Fibroblast of villous mesenchyme (primary cell): ENCODE data around the gene SFTPA1. TPM values are rescaled to one million over a fixed set of nuclear protein-coding genes. Genes with fewer than 3 reads are reported as not detected.
"Not testable (repeated sequence)": the region's sequence is repeated elsewhere in the genome, so short reads cannot be mapped to it uniquely, and the experiment has no call there.

Experiments used
- DNase-seq: peaks from one replicate; pipeline ENCODE4 v3.0.0-alpha.2; 2010; ENCODE audit warnings: low read depth
- H3K4me3 ChIP-seq: 2 replicates; pipeline ENCODE4 v1.5.1; 2011; ENCODE audit warnings: low read depth, mild to moderate bottlenecking, low read length
- total RNA-seq: library from RNA; depleted of rRNA; stranded (reverse); fragments of >200 nt; gene quantifications from 2 replicates; pipeline ENCODE4 v1.2.3, GENCODE V29; 2012
- TF ChIP-seq, protein P1 (sequence below): IDR thresholded peaks from 2 replicates; pipeline ENCODE4 v1.5.1; 2012; ENCODE audit warnings: low read depth, mild to moderate bottlenecking, low read length; ENCODE audit not compliant: insufficient read depth

The SFTPA1 gene
- total RNA-seq, result not detected in 2 replicates

DNA sequence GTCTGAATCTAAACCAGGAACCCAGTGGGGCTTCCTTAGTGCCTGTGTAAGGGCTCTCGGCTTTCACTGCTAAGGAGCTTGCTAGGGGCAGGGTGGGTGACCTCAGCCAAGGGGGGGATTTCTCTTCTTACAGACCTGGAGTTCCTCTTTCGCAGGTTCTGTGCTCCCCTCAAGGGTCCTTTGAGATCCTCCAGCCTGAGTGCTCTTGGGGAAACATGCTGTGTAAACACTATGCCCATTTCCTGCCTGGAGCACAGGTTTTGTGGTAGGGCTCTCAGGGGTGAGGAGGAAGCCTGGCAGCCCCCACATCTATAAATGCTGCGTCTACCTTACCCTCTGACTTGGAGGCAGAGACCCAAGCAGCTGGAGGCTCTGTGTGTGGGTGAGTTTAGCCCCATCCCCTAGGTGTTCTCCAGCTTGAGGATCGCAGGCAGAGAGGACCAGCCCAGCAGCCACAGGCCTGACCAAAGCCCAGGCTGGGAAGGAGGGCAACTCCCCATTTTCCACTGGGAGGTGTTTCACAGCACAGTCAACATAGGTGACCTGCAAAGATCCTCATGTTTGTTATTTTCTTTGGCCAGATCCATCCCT, at the start of gene SFTPA1:
Gene SFTPA1, plus strand, starts transcription at position 339 of the 591 bp plus-strand sequence. CDS start 887 bp downstream, outside the sequence.
- TF ChIP-seq, protein P1, sequence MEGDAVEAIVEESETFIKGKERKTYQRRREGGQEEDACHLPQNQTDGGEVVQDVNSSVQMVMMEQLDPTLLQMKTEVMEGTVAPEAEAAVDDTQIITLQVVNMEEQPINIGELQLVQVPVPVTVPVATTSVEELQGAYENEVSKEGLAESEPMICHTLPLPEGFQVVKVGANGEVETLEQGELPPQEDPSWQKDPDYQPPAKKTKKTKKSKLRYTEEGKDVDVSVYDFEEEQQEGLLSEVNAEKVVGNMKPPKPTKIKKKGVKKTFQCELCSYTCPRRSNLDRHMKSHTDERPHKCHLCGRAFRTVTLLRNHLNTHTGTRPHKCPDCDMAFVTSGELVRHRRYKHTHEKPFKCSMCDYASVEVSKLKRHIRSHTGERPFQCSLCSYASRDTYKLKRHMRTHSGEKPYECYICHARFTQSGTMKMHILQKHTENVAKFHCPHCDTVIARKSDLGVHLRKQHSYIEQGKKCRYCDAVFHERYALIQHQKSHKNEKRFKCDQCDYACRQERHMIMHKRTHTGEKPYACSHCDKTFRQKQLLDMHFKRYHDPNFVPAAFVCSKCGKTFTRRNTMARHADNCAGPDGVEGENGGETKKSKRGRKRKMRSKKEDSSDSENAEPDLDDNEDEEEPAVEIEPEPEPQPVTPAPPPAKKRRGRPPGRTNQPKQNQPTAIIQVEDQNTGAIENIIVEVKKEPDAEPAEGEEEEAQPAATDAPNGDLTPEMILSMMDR, result no peak
- no peak for DNase-seq

DNA sequence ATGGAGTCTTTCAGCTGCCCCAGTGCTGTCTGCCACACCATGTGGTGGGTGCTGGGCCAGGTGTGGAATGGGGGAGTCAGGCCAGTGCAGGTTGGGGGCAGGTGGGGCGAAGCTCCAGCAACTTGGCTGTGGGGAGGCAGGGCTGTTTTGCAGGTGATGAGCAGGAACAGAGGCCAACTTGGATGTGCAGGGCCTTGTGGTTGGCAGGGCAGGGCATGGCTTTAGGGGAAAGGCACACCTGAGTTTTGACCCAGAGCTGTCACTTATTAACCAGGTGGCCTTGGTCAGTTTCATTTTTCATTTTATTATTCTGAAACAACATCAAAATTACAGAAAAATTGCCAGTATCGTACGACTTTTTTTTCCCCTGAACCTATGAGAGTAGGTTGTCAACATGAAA, 49.5 kb upstream of the SFTPA1 start:
- TF ChIP-seq, protein P1, result no peak
- DNase-seq, result no peak
- H3K4me3 ChIP-seq, result no peak overlapping the region

More for the DNA sequence above, at the start of gene SFTPA1:
- H3K4me3 ChIP-seq, result no peak within 1 kb of the TSS

DNA sequence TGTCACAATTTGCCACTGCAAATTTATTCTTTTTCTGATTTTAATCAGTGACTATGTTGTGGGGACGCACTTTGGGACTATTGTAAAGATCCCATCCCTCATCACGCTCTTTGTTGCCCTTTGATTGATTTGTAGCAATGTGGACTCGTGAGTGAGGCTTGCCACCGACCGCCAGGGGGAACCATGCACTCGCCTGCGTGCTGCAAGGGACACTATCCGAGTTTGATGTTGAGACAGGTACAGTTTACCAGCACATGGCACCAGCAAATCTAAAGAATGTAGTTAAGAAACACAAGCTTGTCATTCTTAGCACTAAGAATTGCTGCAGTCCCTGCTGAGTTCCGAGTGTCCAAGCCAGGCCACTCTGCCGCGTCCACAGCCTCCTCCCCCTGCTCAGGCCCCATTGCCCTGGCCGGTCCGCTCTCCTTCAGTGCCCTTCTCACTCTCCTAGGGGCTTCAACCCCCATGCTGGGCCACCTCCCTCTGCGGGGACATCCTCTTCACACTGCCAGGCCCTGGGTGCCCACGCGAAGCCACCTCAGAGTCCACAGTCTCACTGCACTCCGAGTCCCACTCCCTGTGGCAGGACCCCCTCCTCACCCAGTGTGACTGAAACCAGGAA, 48.5 kb upstream of the SFTPA1 start:
- DNase-seq, result peak; percentile 49
- H3K4me3 ChIP-seq, result no peak overlapping the region
- TF ChIP-seq, protein P1, result peak; percentile 92

DNA sequence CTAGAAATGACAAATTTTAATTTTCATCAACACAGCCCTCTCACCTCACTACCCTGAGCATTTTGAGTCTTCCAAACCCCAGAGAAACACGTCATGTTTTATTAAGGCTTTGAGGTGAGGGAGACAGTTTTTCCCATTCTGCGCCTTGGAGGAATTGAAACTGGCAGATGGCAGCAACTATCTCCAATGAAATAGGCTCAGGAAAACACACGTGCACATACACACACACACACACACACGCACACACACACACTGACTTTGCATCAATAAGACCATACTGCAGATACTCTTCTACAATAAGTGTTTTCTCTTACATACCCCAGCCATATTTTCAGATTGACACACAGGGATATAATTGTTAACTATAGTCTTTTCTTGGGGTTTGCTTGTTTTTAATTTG, 47.3 kb upstream of the SFTPA1 start:
- no peak overlapping the region for H3K4me3 ChIP-seq
- DNase-seq, result no peak
- TF ChIP-seq, protein P1, result no peak

DNA sequence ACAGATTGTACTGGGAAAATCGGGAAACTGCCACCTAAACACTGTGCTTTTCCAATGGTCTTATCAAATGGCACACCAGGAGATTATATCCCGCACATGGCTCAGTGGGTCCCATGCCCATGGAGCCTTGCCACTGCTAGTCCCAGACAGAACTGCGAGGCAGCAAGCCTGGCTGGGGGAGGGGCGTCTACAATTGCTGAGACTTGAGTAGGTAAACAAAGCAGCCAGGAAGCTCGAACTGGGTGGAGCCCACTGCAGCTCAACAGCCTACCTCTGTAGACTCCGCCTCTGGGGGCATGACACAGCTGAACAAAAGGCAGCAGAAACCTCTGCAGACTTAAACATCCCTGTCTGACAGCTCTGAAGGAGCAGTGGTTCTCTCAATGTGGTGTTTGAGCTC, 40.1 kb upstream of the SFTPA1 start:
- not testable (repeated sequence) for H3K4me3 ChIP-seq, DNase-seq

DNA sequence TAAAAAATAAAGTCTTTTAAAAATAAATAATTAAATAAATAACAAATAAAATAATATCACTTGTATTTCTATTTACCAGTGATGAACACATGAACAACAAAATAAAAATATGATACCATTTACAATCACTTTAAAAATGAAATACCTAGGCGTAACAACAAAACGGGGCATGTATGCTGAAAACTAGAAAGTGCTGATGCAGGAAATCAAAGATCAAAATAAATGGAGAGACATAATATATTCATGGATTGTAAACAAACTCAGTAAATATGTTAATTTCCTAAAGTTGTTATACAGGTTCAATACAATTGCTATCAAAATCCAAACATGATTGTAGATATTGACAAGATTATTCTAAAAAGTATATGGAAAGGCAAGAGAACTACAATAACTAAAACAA, 31.4 kb upstream of the SFTPA1 start:
- DNase-seq, result no peak
- TF ChIP-seq, protein P1, result no peak
- H3K4me3 ChIP-seq, result no peak overlapping the region

DNA sequence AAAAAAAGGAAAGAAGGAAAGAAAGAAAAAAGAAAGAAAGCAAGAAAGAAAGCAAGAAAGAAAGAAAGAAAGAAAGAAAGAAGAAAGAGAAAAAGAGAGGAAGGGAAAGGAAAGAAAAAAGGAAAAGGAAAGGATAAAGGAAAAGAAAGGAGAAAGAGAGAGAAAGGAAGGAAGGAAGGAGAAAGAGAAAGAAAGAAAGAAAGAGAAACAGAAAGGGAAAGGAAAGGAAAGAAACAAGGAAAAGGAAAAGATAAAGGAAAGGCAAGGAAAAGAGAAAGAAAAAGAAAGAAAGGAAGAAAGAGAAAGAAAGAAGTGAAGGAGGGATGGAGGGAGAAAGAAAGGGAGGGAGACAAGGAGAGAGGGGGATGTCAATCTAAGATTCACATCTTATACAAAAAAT, 29.7 kb upstream of the SFTPA1 start:
- TF ChIP-seq, protein P1, result no peak

More for the DNA sequence above, 29.7 kb upstream of the SFTPA1 start:
- no peak overlapping the region for H3K4me3 ChIP-seq
- no peak for DNase-seq
